B cell (primary cell): ENCODE data around the gene TOMM34. TPM values are rescaled to one million over a fixed set of nuclear protein-coding genes. Genes with fewer than 3 reads are reported as not detected.

Experiments
- ATAC-seq: fragments of 200-7000 bp; cut with Tn5 transposase; one replicate; pipeline ENCODE4 v1.10.0; 2021; ENCODE audit warnings: low read depth, mild to moderate bottlenecking, moderate number of reproducible peaks, moderate library complexity
- CTCF ChIA-PET: fragments of 350-600 bp; sonication (Branson Sonifier 250); formaldehyde crosslinking; loops from one replicate; lab custom pipeline; 2021; ENCODE audit warnings: antibody characterized with exemption, inconsistent platforms; lab: Charles Lee
- POLR2A ChIA-PET: fragments of 350-600 bp; sonication (Branson Sonifier 250); formaldehyde crosslinking; loops from one replicate; lab custom pipeline; 2021; ENCODE audit warnings: antibody characterized with exemption; lab: Charles Lee
- DNase-seq: peaks from one replicate; pipeline ENCODE4 v3.0.0; 2013
- H2AFZ ChIP-seq: 2 replicates; pipeline ENCODE4 v1.6.1; 2012; ENCODE audit warnings: mild to moderate bottlenecking, low read depth, low read length; ENCODE audit not compliant: insufficient read depth, poor library complexity, severe bottlenecking
- H3K27ac ChIP-seq, 2 donors: 1 replicate in 1 of 2; 2 replicates in 1 of 2; pipeline ENCODE4 v1.5.1; 2012 to 2013; ENCODE audit warnings: low read length in 2 of 2, mild to moderate bottlenecking in 2 of 2, moderate library complexity in 1 of 2
- H3K27me3 ChIP-seq, 4 experiments: fragments of 200-600 bp in 1 of 4; sonication (generic) in 1 of 4; replicated peaks in 1 of 4; 1 replicate in 2 of 4; 2 replicates in 2 of 4; pipeline versions ENCODE4 v1.6.1 to v1.7.0; 2013 to 2016; ENCODE audit warnings: low read length in 3 of 4, mild to moderate bottlenecking in 2 of 4, mixed read lengths in 1 of 4, moderate library complexity in 1 of 4; ENCODE audit not compliant: insufficient read depth in 4 of 4, control insufficient read depth in 3 of 4; ENCODE audit errors: control extremely low read depth in 1 of 4
- H3K36me3 ChIP-seq, 2 experiments: replicated peaks in 1 of 2; 1 replicate in 1 of 2; 2 replicates in 1 of 2; pipeline versions ENCODE4 v1.6.1 to v1.7.1; 2013; ENCODE audit warnings: low read length in 1 of 2; ENCODE audit not compliant: insufficient read depth in 2 of 2, control insufficient read depth in 1 of 2; ENCODE audit errors: control extremely low read depth in 1 of 2, extremely low read depth in 1 of 2
- H3K4me1 ChIP-seq, 2 donors: fragments of 200-600 bp in 1 of 2; sonication (generic) in 1 of 2; 1 replicate in 1 of 2; 2 replicates in 1 of 2; pipeline versions ENCODE4 v1.5.1 to v1.6.1; 2013 to 2017; ENCODE audit warnings: low read length in 2 of 2; ENCODE audit not compliant: control insufficient read depth in 2 of 2, insufficient read depth in 2 of 2
- H3K4me2 ChIP-seq: replicated peaks from 2 replicates; pipeline ENCODE3; 2012; ENCODE audit warnings: mild to moderate bottlenecking, low read depth, low read length; ENCODE audit not compliant: poor library complexity, severe bottlenecking
- H3K4me3 ChIP-seq, 5 experiments: fragments of 200-600 bp in 1 of 5; sonication (generic) in 1 of 5; 1 replicate in 3 of 5; 2 replicates in 2 of 5; pipeline versions ENCODE4 v1.5.1 to v1.7.0; 2011 to 2016; ENCODE audit warnings: low read length in 4 of 5, mild to moderate bottlenecking in 4 of 5, low read depth in 2 of 5, control low read depth in 1 of 5, moderate library complexity in 1 of 5; ENCODE audit not compliant: insufficient read depth in 1 of 5; ENCODE audit errors: control extremely low read depth in 1 of 5, extremely low read depth in 1 of 5
- H3K79me2 ChIP-seq: fragments of 200-600 bp; sonication (generic); one replicate; pipeline ENCODE4 v1.6.0; 2016; ENCODE audit warnings: low read length; ENCODE audit not compliant: control insufficient read depth, insufficient read depth
- H3K9ac ChIP-seq: fragments of 200-600 bp; sonication (generic); 2 replicates; pipeline ENCODE4 v1.6.1; 2017; ENCODE audit warnings: mild to moderate bottlenecking, low read length, moderate library complexity
- H3K9me3 ChIP-seq, 3 donors: one replicate each; pipeline versions ENCODE4 v1.6.1 to v1.7.1; 2013; ENCODE audit warnings: low read length in 2 of 3; ENCODE audit not compliant: control insufficient read depth in 2 of 3, insufficient read depth in 1 of 3; ENCODE audit errors: control extremely low read depth in 1 of 3
- H4K20me1 ChIP-seq: 2 replicates; pipeline ENCODE4 v1.6.0; 2012; ENCODE audit warnings: mild to moderate bottlenecking, low read length; ENCODE audit not compliant: insufficient read depth, control insufficient read depth, poor library complexity, severe bottlenecking
- H3K27ac Mint-ChIP-seq: one replicate; pipeline ENCODE4 v1.8.0; 2021; ENCODE audit warnings: mixed read lengths
- H3K27me3 Mint-ChIP-seq: one replicate; pipeline ENCODE4 v1.8.0; 2021; ENCODE audit warnings: mixed read lengths
- H3K4me1 Mint-ChIP-seq: one replicate; pipeline ENCODE4 v1.8.0; 2021; ENCODE audit warnings: mixed read lengths
- H3K4me3 Mint-ChIP-seq: one replicate; pipeline ENCODE4 v1.8.0; 2021; ENCODE audit warnings: mixed read lengths
- H3K9me3 Mint-ChIP-seq: one replicate; pipeline ENCODE4 v1.8.0; 2022; ENCODE audit warnings: mixed read lengths; ENCODE audit not compliant: insufficient read depth
- CTCF ChIP-seq: fragments of 200-600 bp; IDR thresholded peaks from one replicate; pipeline ENCODE4 v1.8.0; 2022; ENCODE audit warnings: antibody characterized with exemption, mild to moderate bottlenecking
- EZH2 ChIP-seq: IDR thresholded peaks from 2 replicates; pipeline ENCODE4 v1.6.1; 2012; ENCODE audit warnings: borderline replicate concordance, low read depth, mild to moderate bottlenecking, moderate library complexity, low read length; ENCODE audit not compliant: insufficient read depth, poor library complexity, severe bottlenecking
- WGBS: methylation state at CpG from one replicate; pipeline ENCODE4 v1.1.5; 2013; ENCODE audit warnings: missing lambda C conversion rate; ENCODE audit not compliant: insufficient coverage; 5-methylcytosine and 5-hydroxymethylcytosine counted together
- intact Hi-C: fragments of 100-400 bp; cut with micrococcal nuclease; formaldehyde crosslinking; loops from one replicate; pipeline ENCODE4 v1.10.0; 2022
- polyA plus RNA-seq: library from polyadenylated mRNA; depleted of rRNA; stranded (reverse); fragments of >200 nt; gene quantifications from 2 replicates; pipeline ENCODE4 v1.2.3, GENCODE V29; 2012
- total RNA-seq, 2 donors: library from RNA; stranded (reverse); fragments of 120-200 nt in 1 of 2; gene quantifications; 1 replicate in 1 of 2; 2 replicates in 1 of 2; pipeline versions ENCODE4 v1.2.3 to v1.2.4, GENCODE V29; 2013 to 2022

Gene TOMM34
- total and polyA plus RNA-seq, 2 donors (not counting 1 experiment from before 2014, with no cell fraction given), result 19.1 to 21.8 TPM

GRCh38 chr20:44961011-44961869, 1.0 kb upstream of the TOMM34 start:
- Histone ChIP-seq H2AFZ (peak overlapping the region; percentile 74), H4K20me1 (peaks cover 16% of the 10 kb centered on the region), H3K9ac (no peak overlapping the region), H3K36me3 (peaks cover 1 to 11% of the 10 kb centered on the region in 2 experiments), H3K79me2 (peaks cover 71% of the 10 kb centered on the region), H3K27ac (no peak overlapping the region), H3K4me1 (peaks cover 39 to 53% of the 10 kb centered on the region in 2 donors), H3K4me3 (no peak overlapping the region), H3K4me2 (peak overlapping the region; percentile 79), H3K27me3 (no peaks in the 10 kb centered on the region), H3K9me3 (no peaks in the 10 kb centered on the region)
- TF ChIP-seq EZH2, result no peak
- no peak for TF ChIP-seq CTCF
- Mint-ChIP-seq H3K4me1 (peaks cover 55% of the 10 kb centered on the region), H3K27me3 (no peaks in the 10 kb centered on the region), H3K9me3 (no peaks in the 10 kb centered on the region), H3K27ac (no peak overlapping the region), H3K4me3 (peak overlapping the region; percentile 32)
- intact Hi-C loops, result loop anchor here (2.0 to 10.0 kb wide), 4 partner anchors 18 to 456 kb away; partner anchors contain the start of genes PABPC1L, PIGT and PKIG
- no peak for DNase-seq
- 100% methylated on average over 3 of the region's 4 CpGs for WGBS
- ATAC-seq, result no peak
- ChIA-PET CTCF (interaction anchor here (0.6 to 1.9 kb wide), 8 partner anchors 10 to 135 kb away, joined by 3 to 5 read pairs (median 3); partner anchors contain the start of gene PABPC1L), POLR2A (interaction anchor here (1.4 to 2.0 kb wide), 2 partner anchors 10 to 18 kb away, joined by 7 to 9 read pairs; no protein-coding TSS in a partner anchor)
